Memory B cell (primary cell): Measurements from ENCODE around the gene KLHL18.

Experiments used
- ATAC-seq: fragments of 150-1000 bp; cut with Tn5 transposase; 2 replicates; pipeline ENCODE4 v1.10.0; 2021; ENCODE audit warnings: low read depth, mild to moderate bottlenecking, moderate library complexity
- DNase-seq, 2 donors: peaks; one replicate each; pipeline ENCODE4 v3.0.0; 2022; ENCODE audit warnings: low spot score in 2 of 2
- H3K27ac Mint-ChIP-seq: one replicate; pipeline ENCODE4 v1.8.0; 2022; ENCODE audit warnings: mild to moderate bottlenecking, moderate library complexity, mixed read lengths
- H3K27me3 Mint-ChIP-seq: one replicate; pipeline ENCODE4 v1.8.0; 2022; ENCODE audit warnings: mixed read lengths
- H3K36me3 Mint-ChIP-seq: one replicate; pipeline ENCODE4 v1.8.0; 2022; ENCODE audit warnings: mild to moderate bottlenecking, mixed read lengths
- H3K4me1 Mint-ChIP-seq: one replicate; pipeline ENCODE4 v1.8.0; 2022; ENCODE audit warnings: mixed read lengths
- H3K4me3 Mint-ChIP-seq: one replicate; pipeline ENCODE4 v1.8.0; 2022; ENCODE audit warnings: mild to moderate bottlenecking, moderate library complexity, mixed read lengths
- H3K9me3 Mint-ChIP-seq: one replicate; pipeline ENCODE4 v1.8.0; 2022; ENCODE audit warnings: mixed read lengths

KLHL18 gene

GRCh38 chr3:47370887-47371697 is 88.3 kb downstream of the KLHL18 start:
- H3K4me1 Mint-ChIP-seq: peaks cover 5% of the 10 kb centered on the region
- ATAC-seq (peak; percentile 58), DNase-seq (peak in 1 of 2 donors; percentile 20)
- H3K9me3 Mint-ChIP-seq: no peaks in the 10 kb centered on the region
- H3K4me3 Mint-ChIP-seq: no peak overlapping the region
- H3K27ac Mint-ChIP-seq: no peak overlapping the region
- H3K27me3 Mint-ChIP-seq: peaks cover 12% of the 10 kb centered on the region
- H3K36me3 Mint-ChIP-seq: no peaks in the 10 kb centered on the region

- ATAC-seq: no peak
- Mint-ChIP-seq H3K4me3 (no peak overlapping the region), H3K36me3 (no peaks in the 10 kb centered on the region), H3K27me3 (peaks cover 9% of the 10 kb centered on the region), H3K9me3 (no peaks in the 10 kb centered on the region), H3K27ac (no peak overlapping the region), H3K4me1 (peaks cover 16% of the 10 kb centered on the region)
- DNase-seq: no peak
Measured at GRCh38 chr3:47374587-47374986, 91.8 kb downstream of the KLHL18 start.

DNA sequence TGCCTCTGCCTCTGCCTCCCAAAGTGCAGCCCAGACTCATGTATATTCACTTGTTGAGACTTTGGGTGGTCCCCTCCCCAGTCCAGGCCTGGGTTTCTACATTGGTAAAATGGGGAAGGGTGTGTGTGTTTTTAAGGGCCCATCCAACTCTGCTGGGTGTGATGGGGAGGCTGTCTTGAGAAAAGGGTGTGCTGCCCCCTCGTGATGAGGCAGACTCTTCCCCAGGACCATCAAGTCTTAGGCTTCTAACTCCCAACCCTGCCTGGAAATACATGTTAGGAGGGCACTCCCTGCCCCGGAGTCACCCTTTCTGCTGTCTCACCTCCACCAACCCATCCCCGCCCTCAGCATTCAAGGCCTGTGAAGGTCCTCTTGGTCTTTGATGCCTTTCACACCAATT is 93.6 kb downstream of the KLHL18 start:
- Mint-ChIP-seq H3K36me3 (no peaks in the 10 kb centered on the region), H3K27ac (no peak overlapping the region)
- ATAC-seq: no peak

GRCh38 chr3:47377186-47377585 is 94.4 kb downstream of the KLHL18 start:
- DNase-seq: no peak
- no peak for ATAC-seq
- Mint-ChIP-seq H3K4me3 (no peak overlapping the region), H3K36me3 (no peaks in the 10 kb centered on the region), H3K27me3 (peaks cover 7% of the 10 kb centered on the region), H3K9me3 (no peaks in the 10 kb centered on the region), H3K27ac (no peak overlapping the region), H3K4me1 (peaks cover 26% of the 10 kb centered on the region)

More for the DNA sequence above, 93.6 kb downstream of the KLHL18 start:
- Mint-ChIP-seq H3K27me3 (peaks cover 9% of the 10 kb centered on the region), H3K4me3 (no peak overlapping the region), H3K4me1 (peaks cover 23% of the 10 kb centered on the region), H3K9me3 (no peaks in the 10 kb centered on the region)
- DNase-seq: no peak

GRCh38 chr3:47378869-47379268 is 96.1 kb downstream of the KLHL18 start:
- Mint-ChIP-seq H3K4me3 (no peak overlapping the region), H3K9me3 (no peaks in the 10 kb centered on the region), H3K4me1 (peaks cover 35% of the 10 kb centered on the region)

GRCh38 chr3:47379411-47379899 is 96.7 kb downstream of the KLHL18 start:
- DNase-seq: no peak
- no peak for ATAC-seq
- Mint-ChIP-seq H3K27ac (peak overlapping the region; percentile 97), H3K36me3 (no peaks in the 10 kb centered on the region), H3K4me1 (peaks cover 35% of the 10 kb centered on the region), H3K4me3 (peak overlapping the region; percentile 98), H3K27me3 (peaks cover 5% of the 10 kb centered on the region), H3K9me3 (no peaks in the 10 kb centered on the region)

More at GRCh38 chr3:47378869-47379268, 96.1 kb downstream of the KLHL18 start:
- ATAC-seq: no peak
- DNase-seq: no peak
- Mint-ChIP-seq H3K36me3 (no peaks in the 10 kb centered on the region), H3K27me3 (peaks cover 5% of the 10 kb centered on the region), H3K27ac (peak overlapping the region; percentile 97)

DNA sequence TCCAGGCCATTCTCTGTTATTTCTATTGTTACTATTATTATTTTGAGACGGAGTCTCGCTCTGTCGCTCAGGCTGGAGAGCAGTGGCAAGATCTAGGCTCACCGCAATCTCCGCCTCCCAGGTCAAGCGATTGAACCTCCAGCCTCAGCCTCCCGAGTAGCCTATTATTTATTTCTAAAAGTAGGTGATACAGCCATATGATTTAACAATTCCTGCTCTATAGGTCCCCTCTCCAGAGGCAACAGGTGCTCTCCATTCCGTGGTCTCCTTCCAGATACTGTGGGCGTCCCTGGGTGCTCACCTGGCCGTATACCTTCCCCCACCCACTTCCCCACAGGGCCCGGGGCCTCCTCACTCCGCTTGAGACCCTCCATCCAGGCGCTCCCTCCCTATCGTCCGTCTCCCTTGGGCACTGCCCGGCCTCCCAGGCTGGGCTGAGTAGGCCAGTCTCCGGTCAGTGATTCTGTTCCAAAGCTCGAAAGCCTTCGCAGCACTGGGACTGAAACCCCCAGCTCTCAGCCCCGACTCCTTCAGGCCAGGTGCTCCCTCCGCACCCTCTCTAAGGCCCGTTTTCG is 97.4 kb downstream of the KLHL18 start:
- Mint-ChIP-seq H3K9me3 (no peaks in the 10 kb centered on the region), H3K4me3 (peak overlapping the region; percentile 98), H3K36me3 (no peaks in the 10 kb centered on the region), H3K27ac (peak overlapping the region; percentile 97), H3K4me1 (peaks cover 35% of the 10 kb centered on the region), H3K27me3 (peaks cover 5% of the 10 kb centered on the region)
- no peak for DNase-seq
- no peak for ATAC-seq

- Mint-ChIP-seq H3K4me1 (peaks cover 35% of the 10 kb centered on the region), H3K4me3 (peak within 1 kb of the TSS; percentile 98), H3K27me3 (peaks cover under 1% of the 10 kb centered on the region), H3K9me3 (no peaks in the 10 kb centered on the region), H3K36me3 (peaks cover 2% of the 10 kb centered on the region), H3K27ac (peak within 1 kb of the TSS; percentile 97)
- peak; percentile 97 to 99 for DNase-seq
- peak; percentile 72 for ATAC-seq
Measured at GRCh38 chr3:47380601-47381316, 98.0 kb downstream of the KLHL18 start, which contains the start of gene PTPN23. TSS of gene PTPN23 (plus strand) at chr3:47381021. CDS start at chr3:47381097, 76 bp downstream.

GRCh38 chr3:47381317-47382157 is 98.8 kb downstream of the KLHL18 start:
- H3K4me1 Mint-ChIP-seq: peaks cover 36% of the 10 kb centered on the region
- H3K4me3 Mint-ChIP-seq: peak overlapping the region; percentile 98

GRCh38 chr3:47384425-47384824 is 101.7 kb downstream of the KLHL18 start:
- Mint-ChIP-seq H3K27ac (no peak overlapping the region), H3K9me3 (no peaks in the 10 kb centered on the region), H3K4me3 (no peak overlapping the region), H3K4me1 (peaks cover 28% of the 10 kb centered on the region), H3K36me3 (peaks cover 8% of the 10 kb centered on the region), H3K27me3 (no peaks in the 10 kb centered on the region)
- no peak for ATAC-seq
- DNase-seq: no peak

More at GRCh38 chr3:47381317-47382157, 98.8 kb downstream of the KLHL18 start:
- no peaks in the 10 kb centered on the region for H3K9me3 Mint-ChIP-seq
- no peaks in the 10 kb centered on the region for H3K27me3 Mint-ChIP-seq
- peak overlapping the region; percentile 97 for H3K27ac Mint-ChIP-seq
- ATAC-seq (peak; percentile 46), DNase-seq (peak; percentile 52 to 58)
- H3K36me3 Mint-ChIP-seq: peaks cover 3% of the 10 kb centered on the region

DNA sequence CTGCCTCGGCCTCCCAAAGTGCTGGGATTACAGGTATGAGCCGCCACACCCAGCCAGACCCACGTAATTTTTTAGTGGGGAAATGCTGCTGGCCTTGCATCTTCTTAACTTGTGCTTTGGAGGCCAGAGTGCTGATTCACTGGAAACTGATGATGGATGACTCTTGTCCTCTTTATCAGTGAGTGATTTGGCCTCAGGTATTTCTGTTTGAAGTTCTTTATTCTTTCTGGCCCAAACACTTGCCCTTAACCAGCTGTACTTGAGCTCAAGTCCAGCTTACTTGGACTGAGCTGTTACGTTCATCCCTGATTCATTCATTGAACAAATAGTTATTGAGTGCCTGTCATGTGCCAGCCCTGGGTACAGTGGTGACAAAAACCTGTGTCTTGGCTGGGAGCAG is 102.3 kb downstream of the KLHL18 start:
- Mint-ChIP-seq H3K27me3 (no peaks in the 10 kb centered on the region), H3K4me3 (no peak overlapping the region), H3K4me1 (peaks cover 24% of the 10 kb centered on the region), H3K9me3 (no peaks in the 10 kb centered on the region), H3K36me3 (peaks cover 8% of the 10 kb centered on the region), H3K27ac (no peak overlapping the region)
- no peak for DNase-seq
- ATAC-seq: no peak

- no peak for DNase-seq
- Mint-ChIP-seq H3K4me3 (no peak overlapping the region), H3K9me3 (no peaks in the 10 kb centered on the region), H3K27ac (peak overlapping the region; percentile 21), H3K27me3 (no peaks in the 10 kb centered on the region), H3K4me1 (peaks cover 19% of the 10 kb centered on the region), H3K36me3 (peaks cover 8% of the 10 kb centered on the region)
- no peak for ATAC-seq
Measured at GRCh38 chr3:47385796-47386195, 103.1 kb downstream of the KLHL18 start.

DNA sequence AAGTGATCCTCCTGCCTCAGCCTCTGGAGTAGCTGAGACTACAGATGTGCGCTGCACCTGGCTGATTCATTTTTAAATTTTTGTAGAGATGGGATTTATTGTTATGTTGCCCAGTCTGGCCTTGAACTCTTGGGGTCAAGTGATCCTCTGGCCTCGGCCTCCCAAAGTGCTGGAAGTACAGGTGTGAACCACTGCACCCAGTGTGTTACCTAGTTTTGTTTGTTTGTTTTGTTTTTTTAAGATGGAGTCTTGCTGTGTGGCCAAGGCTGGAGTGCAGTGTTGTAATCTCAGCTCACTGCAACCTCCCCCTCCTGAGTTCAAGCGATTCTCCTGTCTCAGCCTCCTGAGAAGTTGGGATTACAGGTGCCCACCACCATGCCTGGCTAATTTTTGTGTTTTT is 110.2 kb downstream of the KLHL18 start:
- peaks cover 4% of the 10 kb centered on the region for H3K36me3 Mint-ChIP-seq
- no peak overlapping the region for H3K27ac Mint-ChIP-seq
- H3K4me1 Mint-ChIP-seq: peaks cover 11% of the 10 kb centered on the region

More for the DNA sequence above, 110.2 kb downstream of the KLHL18 start:
- no peaks in the 10 kb centered on the region for H3K27me3 Mint-ChIP-seq
- DNase-seq: no peak
- ATAC-seq: no peak
- H3K9me3 Mint-ChIP-seq: no peaks in the 10 kb centered on the region
- H3K4me3 Mint-ChIP-seq: no peak overlapping the region
